HG03196 (cell line): Measurements from ENCODE around the gene SCUBE1.

ENCODE experiments used
- ATAC-seq: cut with Tn5 transposase; IDR thresholded peaks from one replicate; pipeline ENCODE4 v1.9.1; 2021; ENCODE audit not compliant: unreplicated experiment

SCUBE1 gene

GRCh38 chr22:43329061-43329460 is 14.1 kb downstream of the SCUBE1 start:
- ATAC-seq: no peak

- no peak for ATAC-seq
These were observed 16.1 kb downstream of the SCUBE1 start for GRCh38 chr22:43327157-43327438.

- no peak for ATAC-seq
These were observed 16.6 kb downstream of the SCUBE1 start for GRCh38 chr22:43326331-43327156.

GRCh38 chr22:43325176-43325575 is 18.0 kb downstream of the SCUBE1 start:
- ATAC-seq: no peak

GRCh38 chr22:43320943-43321900 is 21.9 kb downstream of the SCUBE1 start:
- no peak for ATAC-seq

GRCh38 chr22:43319661-43320486 is 23.3 kb downstream of the SCUBE1 start:
- no peak for ATAC-seq

- ATAC-seq: no peak
These were observed 25.9 kb downstream of the SCUBE1 start for GRCh38 chr22:43317239-43317638.

GRCh38 chr22:43315687-43316217 is 27.4 kb downstream of the SCUBE1 start:
- ATAC-seq: no peak

GRCh38 chr22:43314611-43315010 is 28.6 kb downstream of the SCUBE1 start:
- no peak for ATAC-seq

GRCh38 chr22:43313890-43314474 is 29.2 kb downstream of the SCUBE1 start:
- no peak for ATAC-seq

- ATAC-seq: no peak
These were observed 29.8 kb downstream of the SCUBE1 start for GRCh38 chr22:43313244-43313889.

- no peak for ATAC-seq
These were observed 30.6 kb downstream of the SCUBE1 start for GRCh38 chr22:43312608-43313007.

- no peak for ATAC-seq
These were observed 32.4 kb downstream of the SCUBE1 start for GRCh38 chr22:43310798-43311197.

GRCh38 chr22:43310311-43310710 is 32.9 kb downstream of the SCUBE1 start:
- ATAC-seq: no peak

- ATAC-seq: no peak
These were observed 34.3 kb downstream of the SCUBE1 start for GRCh38 chr22:43308836-43309235.

GRCh38 chr22:43308060-43308830 is 34.9 kb downstream of the SCUBE1 start:
- ATAC-seq: no peak

GRCh38 chr22:43305806-43306205 is 37.4 kb downstream of the SCUBE1 start:
- no peak for ATAC-seq

GRCh38 chr22:43304831-43305590 is 38.2 kb downstream of the SCUBE1 start:
- ATAC-seq: no peak

- ATAC-seq: no peak
These were observed 39.4 kb downstream of the SCUBE1 start for GRCh38 chr22:43303751-43304150.
